Ramos (cell line): Measurements from ENCODE around the gene DGKB.

Experiments
- in situ Hi-C: fragments of 300-500 bp; cut with MboI; formaldehyde crosslinking; loops from one replicate; pipeline ENCODE4 v1.14.3; 2022; ENCODE audit warnings: low sequenced_read_pairs; ENCODE audit not compliant: unreplicated experiment

The DGKB gene

GRCh38 chr7:14868937-14869336, 33.6 kb downstream of the DGKB start:
- in situ Hi-C loops: no loop called here

- in situ Hi-C loops: no loop called here
Observed at GRCh38 chr7:14861456-14861855, 41.1 kb downstream of the DGKB start.

- in situ Hi-C loops: no loop called here
Observed at GRCh38 chr7:14859267-14859666, 43.3 kb downstream of the DGKB start.

- in situ Hi-C loops: no loop called here
Observed at GRCh38 chr7:14858866-14859265, 43.7 kb downstream of the DGKB start.

- in situ Hi-C loops: no loop called here
Observed at GRCh38 chr7:14858410-14858809, 44.1 kb downstream of the DGKB start.

GRCh38 chr7:14855033-14855794, 47.3 kb downstream of the DGKB start:
- in situ Hi-C loops: no loop called here

GRCh38 chr7:14854471-14854870, 48.1 kb downstream of the DGKB start:
- in situ Hi-C loops: no loop called here

GRCh38 chr7:14851610-14852009, 50.9 kb downstream of the DGKB start:
- in situ Hi-C loops: no loop called here

- in situ Hi-C loops: no loop called here
Observed at GRCh38 chr7:14850039-14850438, 52.5 kb downstream of the DGKB start.

- in situ Hi-C loops: no loop called here
Observed at GRCh38 chr7:14846405-14846804, 56.1 kb downstream of the DGKB start.

GRCh38 chr7:14843755-14844154, 58.8 kb downstream of the DGKB start:
- in situ Hi-C loops: no loop called here

GRCh38 chr7:14842523-14842922, 60.0 kb downstream of the DGKB start:
- in situ Hi-C loops: no loop called here

GRCh38 chr7:14841869-14842268, 60.7 kb downstream of the DGKB start:
- in situ Hi-C loops: no loop called here

- in situ Hi-C loops: no loop called here
Observed at GRCh38 chr7:14841086-14841485, 61.5 kb downstream of the DGKB start.

- in situ Hi-C loops: no loop called here
Observed at GRCh38 chr7:14839307-14839706, 63.2 kb downstream of the DGKB start.

GRCh38 chr7:14837216-14837615, 65.3 kb downstream of the DGKB start:
- in situ Hi-C loops: no loop called here

GRCh38 chr7:14836571-14837189, 65.9 kb downstream of the DGKB start:
- in situ Hi-C loops: no loop called here

- in situ Hi-C loops: no loop called here
Observed at GRCh38 chr7:14836006-14836405, 66.5 kb downstream of the DGKB start.

- in situ Hi-C loops: no loop called here
Observed at GRCh38 chr7:14835384-14835783, 67.2 kb downstream of the DGKB start.

GRCh38 chr7:14834883-14835282, 67.7 kb downstream of the DGKB start:
- in situ Hi-C loops: no loop called here

- in situ Hi-C loops: no loop called here
Observed at GRCh38 chr7:14834456-14834855, 68.1 kb downstream of the DGKB start.

GRCh38 chr7:14833707-14834106, 68.8 kb downstream of the DGKB start:
- in situ Hi-C loops: no loop called here
